Fibroblast of the aortic adventitia (primary cell): ENCODE data around the gene G2E3. TPM values are rescaled to one million over a fixed set of nuclear protein-coding genes. Genes with fewer than 3 reads are reported as not detected.

Experiments
- DNase-seq: peaks from one replicate; pipeline ENCODE4 v3.0.0-alpha.2; 2010; ENCODE audit warnings: low read depth
- H3K4me3 ChIP-seq: 2 replicates; pipeline ENCODE4 v1.5.1; 2011; ENCODE audit warnings: low read depth, mild to moderate bottlenecking, control low read depth, low read length, moderate library complexity
- total RNA-seq: library from RNA; depleted of rRNA; stranded (reverse); fragments of >200 nt; gene quantifications from 2 replicates; pipeline ENCODE4 v1.2.3, GENCODE V29; 2012; ENCODE audit warnings: low replicate concordance
- TF ChIP-seq, protein P1 (sequence below): IDR thresholded peaks from 2 replicates; pipeline ENCODE4 v1.5.1; 2011; ENCODE audit warnings: mild to moderate bottlenecking, low read length, control low read depth, inconsistent platforms; ENCODE audit not compliant: insufficient read depth

G2E3 gene
- total RNA-seq, 1 donor, result 24.8 TPM

- no peak overlapping the region for H3K4me3 ChIP-seq
- DNase-seq, result no peak
- TF ChIP-seq, protein P1, sequence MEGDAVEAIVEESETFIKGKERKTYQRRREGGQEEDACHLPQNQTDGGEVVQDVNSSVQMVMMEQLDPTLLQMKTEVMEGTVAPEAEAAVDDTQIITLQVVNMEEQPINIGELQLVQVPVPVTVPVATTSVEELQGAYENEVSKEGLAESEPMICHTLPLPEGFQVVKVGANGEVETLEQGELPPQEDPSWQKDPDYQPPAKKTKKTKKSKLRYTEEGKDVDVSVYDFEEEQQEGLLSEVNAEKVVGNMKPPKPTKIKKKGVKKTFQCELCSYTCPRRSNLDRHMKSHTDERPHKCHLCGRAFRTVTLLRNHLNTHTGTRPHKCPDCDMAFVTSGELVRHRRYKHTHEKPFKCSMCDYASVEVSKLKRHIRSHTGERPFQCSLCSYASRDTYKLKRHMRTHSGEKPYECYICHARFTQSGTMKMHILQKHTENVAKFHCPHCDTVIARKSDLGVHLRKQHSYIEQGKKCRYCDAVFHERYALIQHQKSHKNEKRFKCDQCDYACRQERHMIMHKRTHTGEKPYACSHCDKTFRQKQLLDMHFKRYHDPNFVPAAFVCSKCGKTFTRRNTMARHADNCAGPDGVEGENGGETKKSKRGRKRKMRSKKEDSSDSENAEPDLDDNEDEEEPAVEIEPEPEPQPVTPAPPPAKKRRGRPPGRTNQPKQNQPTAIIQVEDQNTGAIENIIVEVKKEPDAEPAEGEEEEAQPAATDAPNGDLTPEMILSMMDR, result no peak
Measured at GRCh38 chr14:30651937-30652336, 93.0 kb downstream of the G2E3 start.

- no peak overlapping the region for H3K4me3 ChIP-seq
- no peak for DNase-seq
- TF ChIP-seq, protein P1, result no peak
Measured at GRCh38 chr14:30655124-30655523, 96.2 kb downstream of the G2E3 start.

GRCh38 chr14:30655658-30656057 lies 96.7 kb downstream of the G2E3 start:
- H3K4me3 ChIP-seq, result no peak overlapping the region
- DNase-seq, result no peak
- TF ChIP-seq, protein P1, result no peak

DNA sequence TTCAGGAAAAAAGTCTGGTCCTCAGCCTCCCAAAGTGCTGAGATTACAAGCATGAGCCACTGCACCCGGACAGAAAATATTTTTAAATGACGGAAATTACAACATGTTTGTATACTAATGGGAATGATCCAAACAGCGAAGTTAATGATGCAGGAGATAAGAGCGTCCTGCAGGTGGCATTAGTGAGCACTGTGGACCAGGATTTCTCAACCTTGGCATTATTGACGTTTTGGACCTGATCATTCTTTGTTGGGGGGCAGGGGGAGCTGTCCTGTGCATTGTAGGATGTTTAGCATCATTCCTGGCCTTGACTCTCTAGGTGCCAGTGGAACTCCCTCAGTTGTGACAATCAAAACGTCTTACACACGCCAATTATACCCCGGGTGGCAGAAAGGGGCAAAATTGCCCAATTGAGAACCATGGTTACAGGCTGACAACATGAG lies 97.3 kb downstream of the G2E3 start:
- DNase-seq, result peak; percentile 38
- TF ChIP-seq, protein P1, result peak; percentile 73
- no peak overlapping the region for H3K4me3 ChIP-seq

DNA sequence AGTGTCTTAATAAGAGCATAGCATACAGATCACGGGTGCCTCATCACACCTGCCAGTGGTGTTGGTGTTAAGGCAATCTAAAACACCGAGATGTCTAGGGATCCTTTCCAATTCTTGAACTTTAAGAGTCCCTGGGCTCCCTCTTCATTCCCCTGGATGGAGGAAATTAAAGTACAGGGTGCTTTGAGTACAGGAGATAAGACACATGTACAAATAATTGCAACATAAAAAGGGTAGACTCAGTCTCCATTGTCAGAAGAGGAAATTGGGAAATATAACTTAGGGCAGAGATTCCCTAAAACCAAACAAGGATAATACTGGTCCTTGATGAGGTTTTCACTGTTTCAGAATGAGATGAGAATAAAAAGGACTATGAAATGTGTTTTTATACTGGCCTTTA lies 98.1 kb downstream of the G2E3 start:
- DNase-seq, result peak; percentile 20
- TF ChIP-seq, protein P1, result no peak
- H3K4me3 ChIP-seq, result no peak overlapping the region

DNA sequence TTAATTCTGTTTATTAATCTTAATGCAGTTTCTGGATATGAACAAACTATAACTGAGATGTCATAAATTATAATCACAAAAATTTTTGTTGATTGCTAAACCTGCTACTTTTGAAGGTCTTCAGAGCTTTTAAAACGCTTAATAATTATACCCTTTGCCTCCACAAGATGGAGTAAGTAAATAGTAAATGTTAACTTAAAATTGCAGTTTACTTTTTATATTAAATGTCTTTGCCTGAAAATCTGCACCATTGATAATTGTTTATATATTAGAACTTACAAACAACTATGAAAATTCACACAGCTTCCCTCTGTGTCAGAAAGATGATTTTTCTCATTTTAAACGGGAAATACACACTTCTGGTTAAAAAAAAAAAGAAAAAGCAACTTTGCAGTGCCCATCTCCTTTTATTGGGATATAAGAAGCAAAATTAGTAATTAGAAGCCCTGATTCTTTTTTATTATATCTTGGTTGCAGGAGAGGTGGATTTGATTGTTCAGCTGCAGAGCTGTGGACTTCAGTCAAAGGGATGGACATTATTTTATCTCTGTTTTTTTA lies 98.7 kb downstream of the G2E3 start:
- DNase-seq, result peak; percentile 21
- no peak overlapping the region for H3K4me3 ChIP-seq
- TF ChIP-seq, protein P1, result peak; percentile 46

GRCh38 chr14:30658645-30659044 lies 99.7 kb downstream of the G2E3 start:
- DNase-seq, result no peak
- H3K4me3 ChIP-seq, result no peak overlapping the region
- TF ChIP-seq, protein P1, result no peak
